ENCODE data around the gene ADRA2A.

The ADRA2A gene

GRCh38 chr10:111078505-111079185, 1.8 kb downstream of the ADRA2A start:
- Histone ChIP-seq H2AFZ (ENCODE audit: low read depth, low read length) (no peak overlapping the region), H3K9ac (ENCODE audit: low read depth, low read length) (no peak overlapping the region), H3K27me3 (ENCODE audit: insufficient read depth, low read length, poor library complexity) (no peaks in the 10 kb centered on the region), H3K4me1 (ENCODE audit: insufficient read depth, low read length) (no peaks in the 10 kb centered on the region), H3K79me2 (ENCODE audit: insufficient read depth, low read length) (no peaks in the 10 kb centered on the region), H3K9me3 (ENCODE audit: insufficient read depth, low read length, severe bottlenecking) (peaks cover 13% of the 10 kb centered on the region), H4K20me1 (ENCODE audit: insufficient read depth, low read length) (no peaks in the 10 kb centered on the region), H3K4me3 (ENCODE audit: low read depth in 1 of 2, low read length in 2 of 2) (no peak overlapping the region), H3K4me2 (ENCODE audit: insufficient read depth, low read length) (no peak overlapping the region), H3K27ac (ENCODE audit: low read length) (no peak overlapping the region), H3K36me3 (ENCODE audit: insufficient read depth, low read length) (no peaks in the 10 kb centered on the region)
- DNase-seq (no peak), ATAC-seq (ENCODE audit: insufficient read depth, low read depth) (no peak)
- TF ChIP-seq EZH2 (IDR thresholded peaks at IDR 0.05; ENCODE audit: borderline replicate concordance, low read depth, low read length, severe bottlenecking) = no peak
- no peak for TF ChIP-seq CTCF (IDR thresholded peaks at IDR 0.05; ENCODE audit: borderline replicate concordance, extremely low read depth, low read length, poor library complexity, severe bottlenecking)

- Histone ChIP-seq H4K20me1 (ENCODE audit: insufficient read depth, low read length) (no peaks in the 10 kb centered on the region), H3K4me3 (ENCODE audit: low read depth in 1 of 2, low read length in 2 of 2) (no peak overlapping the region), H3K9me3 (ENCODE audit: insufficient read depth, low read length, severe bottlenecking) (peaks cover 13% of the 10 kb centered on the region), H3K4me1 (ENCODE audit: insufficient read depth, low read length) (no peaks in the 10 kb centered on the region), H3K9ac (ENCODE audit: low read depth, low read length) (no peak overlapping the region), H3K4me2 (ENCODE audit: insufficient read depth, low read length) (no peak overlapping the region), H3K79me2 (ENCODE audit: insufficient read depth, low read length) (no peaks in the 10 kb centered on the region), H3K27ac (ENCODE audit: low read length) (no peak overlapping the region), H2AFZ (ENCODE audit: low read depth, low read length) (no peak overlapping the region), H3K36me3 (ENCODE audit: insufficient read depth, low read length) (no peaks in the 10 kb centered on the region), H3K27me3 (ENCODE audit: insufficient read depth, low read length, poor library complexity) (no peaks in the 10 kb centered on the region)
- ATAC-seq (ENCODE audit: insufficient read depth, low read depth) = no peak
- TF ChIP-seq CTCF (IDR thresholded peaks at IDR 0.05; ENCODE audit: borderline replicate concordance, extremely low read depth, low read length, poor library complexity, severe bottlenecking) (no peak), EZH2 (IDR thresholded peaks at IDR 0.05; ENCODE audit: borderline replicate concordance, low read depth, low read length, severe bottlenecking) (no peak)
- no peak for DNase-seq
These were observed 2.5 kb downstream of the ADRA2A start for GRCh38 chr10:111079241-111079760.

- no peak overlapping the region for H3K27ac ChIP-seq (ENCODE audit: low read length)
- H3K4me1 ChIP-seq (ENCODE audit: insufficient read depth, low read length) = no peaks in the 10 kb centered on the region
- H3K36me3 ChIP-seq (ENCODE audit: insufficient read depth, low read length) = no peaks in the 10 kb centered on the region
- H3K4me2 ChIP-seq (ENCODE audit: insufficient read depth, low read length) = no peak overlapping the region
- H2AFZ ChIP-seq (ENCODE audit: low read depth, low read length) = no peak overlapping the region
- H3K4me3 ChIP-seq (ENCODE audit: low read depth in 1 of 2, low read length in 2 of 2) = no peak overlapping the region
- no peaks in the 10 kb centered on the region for H3K27me3 ChIP-seq (ENCODE audit: insufficient read depth, low read length, poor library complexity)
- TF ChIP-seq CTCF (IDR thresholded peaks at IDR 0.05; ENCODE audit: borderline replicate concordance, extremely low read depth, low read length, poor library complexity, severe bottlenecking) (no peak), EZH2 (IDR thresholded peaks at IDR 0.05; ENCODE audit: borderline replicate concordance, low read depth, low read length, severe bottlenecking) (no peak)
- ATAC-seq (ENCODE audit: insufficient read depth, low read depth) = no peak
- no peak overlapping the region for H3K9ac ChIP-seq (ENCODE audit: low read depth, low read length)
- peaks cover 13% of the 10 kb centered on the region for H3K9me3 ChIP-seq (ENCODE audit: insufficient read depth, low read length, severe bottlenecking)
- no peaks in the 10 kb centered on the region for H3K79me2 ChIP-seq (ENCODE audit: insufficient read depth, low read length)
- no peak for DNase-seq
- H4K20me1 ChIP-seq (ENCODE audit: insufficient read depth, low read length) = no peaks in the 10 kb centered on the region
These were observed 3.0 kb downstream of the ADRA2A start for GRCh38 chr10:111079781-111080180.

All from DND-41 (cell line).